ENCODE data around the gene BMP8B.

Gene BMP8B

DNA sequence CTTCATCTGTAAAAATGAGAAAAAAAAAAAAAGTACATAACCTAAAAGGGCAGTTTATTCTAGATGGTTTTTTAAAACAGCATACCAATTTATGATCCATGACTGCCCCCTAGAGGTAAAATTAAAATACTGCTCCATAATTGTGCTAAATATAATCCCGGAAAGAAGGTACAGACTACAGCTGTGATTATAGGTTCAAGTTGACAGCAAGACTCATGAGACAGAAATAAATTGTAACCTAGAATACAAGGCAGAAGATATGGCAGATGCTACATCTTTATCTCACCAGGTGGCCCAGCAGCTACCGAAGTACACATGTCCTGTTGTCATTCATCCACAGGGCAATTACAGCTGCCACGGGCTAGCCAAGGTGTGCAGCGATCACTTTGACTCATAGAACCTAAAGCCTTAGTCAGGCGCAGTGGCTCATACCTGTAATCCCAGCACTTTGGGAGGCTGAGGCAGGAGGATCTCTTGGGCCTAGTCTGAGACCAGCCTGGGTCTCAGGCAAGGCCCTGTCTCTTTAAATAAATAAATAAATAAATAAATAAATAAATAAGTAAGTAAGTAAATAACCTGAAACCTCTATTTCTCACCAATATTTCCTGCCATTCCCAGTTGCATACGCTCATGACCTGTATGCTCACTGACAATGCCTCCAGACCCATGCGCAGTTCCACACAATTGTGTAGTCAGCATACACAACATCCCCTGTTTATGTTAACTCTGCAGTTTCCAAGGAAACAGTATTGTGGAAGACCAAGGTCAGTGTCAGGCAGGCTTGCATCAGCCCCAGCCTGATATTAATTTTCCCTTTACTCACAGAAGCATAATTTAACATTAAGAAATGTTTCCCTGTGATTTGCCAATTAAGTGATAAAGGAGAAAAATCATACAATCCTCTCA, 68.3 kb downstream of the BMP8B start:
- no peak overlapping the region for H3K4me3 ChIP-seq (ENCODE audit: low read depth, low read length)
- DNase-seq (ENCODE audit: low read depth), result peak; percentile 48
- peak; percentile 58 for TF ChIP-seq CTCF (IDR thresholded peaks at IDR 0.05; ENCODE audit: control insufficient read depth, extremely low read depth, insufficient read depth)

DNA sequence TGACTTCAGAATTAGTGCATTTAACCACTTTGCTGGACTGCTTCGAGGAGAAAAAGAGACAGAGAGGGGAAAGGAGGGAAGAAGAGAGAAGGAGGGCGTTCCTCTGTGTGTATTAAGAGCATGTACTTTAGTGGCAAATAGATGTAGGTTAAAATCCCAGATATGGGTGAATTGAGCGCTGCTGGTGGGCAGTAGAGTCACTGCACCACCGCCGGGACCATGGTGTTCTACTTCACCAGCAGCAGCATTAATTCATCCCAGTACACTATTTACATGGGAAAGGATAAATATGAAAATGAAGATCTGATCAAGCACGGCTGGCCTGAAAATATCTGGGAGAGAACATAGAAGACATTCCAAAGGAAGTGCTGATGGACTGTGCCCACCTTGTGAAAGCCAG, 70.9 kb downstream of the BMP8B start:
- no peak for TF ChIP-seq CTCF (IDR thresholded peaks at IDR 0.05; ENCODE audit: control insufficient read depth, extremely low read depth, insufficient read depth)
- no peak for DNase-seq (ENCODE audit: low read depth)
- no peak overlapping the region for H3K4me3 ChIP-seq (ENCODE audit: low read depth, low read length)

- H3K4me3 ChIP-seq (ENCODE audit: low read depth, low read length), result no peak overlapping the region
- no peak for TF ChIP-seq CTCF (IDR thresholded peaks at IDR 0.05; ENCODE audit: control insufficient read depth, extremely low read depth, insufficient read depth)
- DNase-seq (ENCODE audit: low read depth), result no peak
Observed at GRCh38 chr1:39713557-39713956, 75.1 kb downstream of the BMP8B start.

GRCh38 chr1:39711966-39712340, 76.7 kb downstream of the BMP8B start:
- no peak overlapping the region for H3K4me3 ChIP-seq (ENCODE audit: low read depth, low read length)
- no peak for TF ChIP-seq CTCF (IDR thresholded peaks at IDR 0.05; ENCODE audit: control insufficient read depth, extremely low read depth, insufficient read depth)
- no peak for DNase-seq (ENCODE audit: low read depth)

- no peak overlapping the region for H3K4me3 ChIP-seq (ENCODE audit: low read depth, low read length)
- no peak for TF ChIP-seq CTCF (IDR thresholded peaks at IDR 0.05; ENCODE audit: control insufficient read depth, extremely low read depth, insufficient read depth)
- no peak for DNase-seq (ENCODE audit: low read depth)
Observed at GRCh38 chr1:39711104-39711965, 77.3 kb downstream of the BMP8B start.

GRCh38 chr1:39707506-39707905, 81.2 kb downstream of the BMP8B start:
- TF ChIP-seq CTCF (IDR thresholded peaks at IDR 0.05; ENCODE audit: control insufficient read depth, extremely low read depth, insufficient read depth), result no peak
- H3K4me3 ChIP-seq (ENCODE audit: low read depth, low read length), result no peak overlapping the region
- no peak for DNase-seq (ENCODE audit: low read depth)
